T1000 (cell line): ENCODE data around the gene PPP1R2C.

ENCODE experiments used
- DNase-seq: peaks from one replicate; lab custom pipeline; 2025; ENCODE audit warnings: mixed read lengths; lab: John Stamatoyannopoulos, UW

The PPP1R2C gene

GRCh38 chrX:42748067-42748850 is 29.7 kb downstream of the PPP1R2C start:
- no peak for DNase-seq

GRCh38 chrX:42746606-42747005 is 31.4 kb downstream of the PPP1R2C start:
- no peak for DNase-seq

- no peak for DNase-seq
These were observed 37.5 kb downstream of the PPP1R2C start for GRCh38 chrX:42740456-42740855.

- no peak for DNase-seq
These were observed 38.2 kb downstream of the PPP1R2C start for GRCh38 chrX:42739741-42740140.

GRCh38 chrX:42739258-42739657 is 38.7 kb downstream of the PPP1R2C start:
- no peak for DNase-seq

GRCh38 chrX:42738552-42738951 is 39.4 kb downstream of the PPP1R2C start:
- no peak for DNase-seq

DNA sequence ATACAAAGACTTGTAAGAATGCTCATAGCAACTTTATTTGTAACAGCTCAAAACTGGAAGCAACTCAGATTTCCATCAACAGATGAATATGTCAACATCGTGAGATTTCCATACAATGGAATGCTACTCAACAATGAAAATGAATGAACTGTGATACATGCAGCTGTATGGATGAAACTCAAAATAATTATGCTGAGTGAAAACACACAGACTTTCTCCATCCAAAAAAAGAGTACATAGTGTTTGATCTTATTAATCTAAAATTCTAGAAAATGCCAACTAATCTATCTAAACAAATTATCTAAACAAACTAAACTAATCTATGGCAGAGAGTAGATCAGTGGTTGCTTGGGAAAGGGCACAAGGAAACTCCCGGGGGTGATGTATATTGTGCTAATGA is 42.7 kb downstream of the PPP1R2C start:
- no peak for DNase-seq

DNA sequence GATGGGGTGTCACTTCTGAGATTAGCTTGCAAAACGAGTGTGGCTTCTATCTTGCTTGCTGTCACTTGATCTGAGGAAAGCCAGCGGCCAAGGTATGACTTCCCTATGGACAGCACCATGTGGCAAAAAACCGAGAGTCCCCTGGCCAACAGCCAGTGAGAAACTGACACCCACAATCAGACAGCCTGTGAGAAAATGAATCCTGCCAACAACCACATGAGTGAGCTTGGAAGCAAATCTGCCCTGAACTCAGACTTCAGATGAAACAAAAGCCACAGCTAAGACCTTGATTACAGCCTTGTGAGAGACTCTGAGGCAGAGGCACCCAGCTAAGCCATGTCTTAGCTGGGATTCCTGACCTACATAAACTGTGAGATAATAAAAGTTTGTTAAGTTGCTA is 45.5 kb downstream of the PPP1R2C start:
- DNase-seq = no peak
